Gastroesophageal sphincter (tissue), 4 donors: ENCODE results near the gene MINDY2. TPM values are rescaled to one million over a fixed set of nuclear protein-coding genes. Genes with fewer than 3 reads are reported as not detected.
"Not testable (repeated sequence)": the region's sequence is repeated elsewhere in the genome, so short reads cannot be mapped to it uniquely, and the experiment has no call there.

Source experiments
- ATAC-seq: fragments of 150-250 bp; one replicate; pipeline ENCODE4 v1.9.1; 2016; ENCODE audit warnings: mild to moderate bottlenecking, moderate library complexity
- H3K27ac ChIP-seq, 4 donors: fragments of 200-600 bp; sonication (generic) in 3 of 4; 1 replicate in 3 of 4; 2 replicates in 1 of 4; pipeline ENCODE4 v1.5.1; 2016 to 2019
- H3K27me3 ChIP-seq: fragments of 200-600 bp; sonication (generic); one replicate; pipeline ENCODE4 v1.5.1; 2019
- H3K36me3 ChIP-seq, 2 donors: fragments of 200-600 bp; sonication (generic); one replicate each; pipeline ENCODE4 v1.5.1; 2019; ENCODE audit warnings: control low read depth in 1 of 2
- H3K4me1 ChIP-seq, 3 donors: fragments of 200-600 bp; sonication (generic); 1 replicate in 2 of 3; 2 replicates in 1 of 3; pipeline ENCODE4 v1.5.1; 2016 to 2019; ENCODE audit warnings: control low read depth in 2 of 3
- H3K4me3 ChIP-seq, 2 donors: fragments of 200-600 bp; sonication (generic); one replicate each; pipeline ENCODE4 v1.5.1; 2019; ENCODE audit warnings: mild to moderate bottlenecking in 1 of 2, moderate library complexity in 1 of 2
- H3K9me3 ChIP-seq, 3 donors: fragments of 200-600 bp; sonication (generic); one replicate each; pipeline ENCODE4 v1.5.1; 2017 to 2019; ENCODE audit warnings: control low read depth in 2 of 3
- CTCF ChIP-seq, 4 experiments: fragments of 200-600 bp in 2 of 4; fragments of 450-650 bp in 2 of 4; sonication (generic) in 1 of 4; IDR thresholded peaks; one replicate each; pipeline ENCODE4 v1.5.1; 2017 to 2019; ENCODE audit warnings: antibody characterized with exemption in 4 of 4, mild to moderate bottlenecking in 2 of 4, moderate library complexity in 2 of 4
- EP300 ChIP-seq: sonication (generic); formaldehyde crosslinking; IDR thresholded peaks from one replicate; pipeline ENCODE4 v1.6.1; 2017; ENCODE audit warnings: antibody characterized with exemption, mild to moderate bottlenecking
- POLR2A ChIP-seq, 2 donors: fragments of 450-650 bp; IDR thresholded peaks; one replicate each; pipeline ENCODE4 v1.6.1; 2017; ENCODE audit warnings: antibody characterized with exemption in 2 of 2, mild to moderate bottlenecking in 2 of 2, moderate library complexity in 1 of 2
- POLR2AphosphoS5 ChIP-seq: sonication (generic); formaldehyde crosslinking; IDR thresholded peaks from one replicate; pipeline ENCODE4 v1.6.1; 2017; ENCODE audit warnings: antibody characterized with exemption
- WGBS, 2 donors: methylation state at CpG; one replicate each; pipeline ENCODE4 v1.1.5; 2018; ENCODE audit warnings: low coverage in 1 of 2; 5-methylcytosine and 5-hydroxymethylcytosine counted together
- total RNA-seq, 4 donors: library from RNA; depleted of rRNA; stranded (reverse); fragments of >200 nt; gene quantifications; one replicate each; pipeline ENCODE4 v1.1.0, GENCODE V29; 2016

Gene MINDY2
- total RNA-seq, 4 donors from 2014 or later, result 28.6 to 44.4 (median 38.4) TPM

- Histone ChIP-seq H3K27me3 (no peaks in the 10 kb centered on the region), H3K27ac (no peak overlapping the region), H3K9me3 (peaks cover 0 to 7% (median 0%) of the 10 kb centered on the region in 3 donors), H3K4me3 (no peak overlapping the region), H3K36me3 (no peaks in the 10 kb centered on the region), H3K4me1 (no peaks in the 10 kb centered on the region)
- 100% methylated on average over 1 of the region's 1 CpG for WGBS, 2 donors
- TF ChIP-seq EP300 (no peak), POLR2AphosphoS5 (no peak), POLR2A (IDR thresholded peaks at IDR 0.05) (no peak), CTCF (IDR thresholded peaks at IDR 0.05) (no peak)
- no peak for ATAC-seq
Observed at GRCh38 chr15:58762731-58763130, 8.4 kb upstream of the MINDY2 start.

GRCh38 chr15:58764468-58764867 lies 6.6 kb upstream of the MINDY2 start:
- no peak overlapping the region for H3K4me3 ChIP-seq
- no peaks in the 10 kb centered on the region for H3K36me3 ChIP-seq
- H3K9me3 ChIP-seq, result peaks cover 0 to 7% (median 0%) of the 10 kb centered on the region in 3 donors
- H3K4me1 ChIP-seq, result peaks cover 0 to under 1% (median 0%) of the 10 kb centered on the region in 3 donors
- H3K27ac ChIP-seq, result no peak overlapping the region
- no peak for ATAC-seq
- TF ChIP-seq EP300 (no peak), POLR2AphosphoS5 (no peak), CTCF (IDR thresholded peaks at IDR 0.05) (no peak), POLR2A (IDR thresholded peaks at IDR 0.05) (no peak)
- 92 to 100% methylated on average over 1 to 5 of the region's 5 CpGs for WGBS, 2 donors
- no peaks in the 10 kb centered on the region for H3K27me3 ChIP-seq

- Histone ChIP-seq H3K9me3 (peaks cover 0 to 7% (median 0%) of the 10 kb centered on the region in 3 donors), H3K4me1 (peaks cover 0 to 10% (median 0%) of the 10 kb centered on the region in 3 donors), H3K4me3 (no peak overlapping the region), H3K36me3 (no peaks in the 10 kb centered on the region), H3K27me3 (no peaks in the 10 kb centered on the region), H3K27ac (no peak overlapping the region)
- TF ChIP-seq CTCF (IDR thresholded peaks at IDR 0.05) (no peak), EP300 (no peak), POLR2A (IDR thresholded peaks at IDR 0.05) (no peak), POLR2AphosphoS5 (no peak)
- WGBS, 2 donors, result 66 to 82% methylated on average over 4 of the region's 5 CpGs
- no peak for ATAC-seq
Observed at GRCh38 chr15:58766290-58766689, 4.8 kb upstream of the MINDY2 start.

GRCh38 chr15:58768601-58769004 lies 2.5 kb upstream of the MINDY2 start:
- not testable (repeated sequence) for H3K27ac ChIP-seq, H3K36me3 ChIP-seq, ATAC-seq, H3K27me3 ChIP-seq, H3K4me3 ChIP-seq, H3K9me3 ChIP-seq
- WGBS, 2 donors, result 74 to 89% methylated on average over 6 to 7 of the region's 7 CpGs
- peaks cover 0 to 25% (median 0%) of the 10 kb centered on the region in 3 donors for H3K4me1 ChIP-seq

GRCh38 chr15:58770519-58770856 lies 614 bp upstream of the MINDY2 start:
- WGBS, 2 donors, result 3 to 5% methylated on average over 7 to 8 of the region's 9 CpGs
- TF ChIP-seq EP300, result no peak
- peak; percentile 13 to 45 (median 29) for TF ChIP-seq CTCF (IDR thresholded peaks at IDR 0.05)
- Histone ChIP-seq H3K4me3 (peak overlapping the region; percentile 70 to 97), H3K4me1 (peaks cover 0 to 44% (median 4%) of the 10 kb centered on the region in 3 donors), H3K27me3 (no peaks in the 10 kb centered on the region), H3K36me3 (no peaks in the 10 kb centered on the region), H3K27ac (peak overlapping the region; percentile 96 to 99 (median 99)), H3K9me3 (no peaks in the 10 kb centered on the region)
- peak; percentile 31 for ATAC-seq
